B cell (primary cell): ENCODE results near the gene MAGI2. TPM values are rescaled to one million over a fixed set of nuclear protein-coding genes. Genes with fewer than 3 reads are reported as not detected.

ENCODE experiments used
- ATAC-seq: fragments of 200-7000 bp; cut with Tn5 transposase; one replicate; pipeline ENCODE4 v1.10.0; 2021; ENCODE audit warnings: low read depth, mild to moderate bottlenecking, moderate number of reproducible peaks, moderate library complexity
- CTCF ChIA-PET: fragments of 350-600 bp; sonication (Branson Sonifier 250); formaldehyde crosslinking; loops from one replicate; lab custom pipeline; 2021; ENCODE audit warnings: antibody characterized with exemption, inconsistent platforms; lab: Charles Lee
- POLR2A ChIA-PET: fragments of 350-600 bp; sonication (Branson Sonifier 250); formaldehyde crosslinking; loops from one replicate; lab custom pipeline; 2021; ENCODE audit warnings: antibody characterized with exemption; lab: Charles Lee
- DNase-seq: peaks from one replicate; pipeline ENCODE4 v3.0.0; 2013
- H2AFZ ChIP-seq: 2 replicates; pipeline ENCODE4 v1.6.1; 2012; ENCODE audit warnings: mild to moderate bottlenecking, low read depth, low read length; ENCODE audit not compliant: insufficient read depth, poor library complexity, severe bottlenecking
- H3K27ac ChIP-seq, 2 donors: 1 replicate in 1 of 2; 2 replicates in 1 of 2; pipeline ENCODE4 v1.5.1; 2012 to 2013; ENCODE audit warnings: low read length in 2 of 2, mild to moderate bottlenecking in 2 of 2, moderate library complexity in 1 of 2
- H3K27me3 ChIP-seq, 4 experiments: fragments of 200-600 bp in 1 of 4; sonication (generic) in 1 of 4; replicated peaks in 1 of 4; 1 replicate in 2 of 4; 2 replicates in 2 of 4; pipeline versions ENCODE4 v1.6.1 to v1.7.0; 2013 to 2016; ENCODE audit warnings: low read length in 3 of 4, mild to moderate bottlenecking in 2 of 4, mixed read lengths in 1 of 4, moderate library complexity in 1 of 4; ENCODE audit not compliant: insufficient read depth in 4 of 4, control insufficient read depth in 3 of 4; ENCODE audit errors: control extremely low read depth in 1 of 4
- H3K36me3 ChIP-seq, 2 experiments: replicated peaks in 1 of 2; 1 replicate in 1 of 2; 2 replicates in 1 of 2; pipeline versions ENCODE4 v1.6.1 to v1.7.1; 2013; ENCODE audit warnings: low read length in 1 of 2; ENCODE audit not compliant: insufficient read depth in 2 of 2, control insufficient read depth in 1 of 2; ENCODE audit errors: control extremely low read depth in 1 of 2, extremely low read depth in 1 of 2
- H3K4me1 ChIP-seq, 2 donors: fragments of 200-600 bp in 1 of 2; sonication (generic) in 1 of 2; 1 replicate in 1 of 2; 2 replicates in 1 of 2; pipeline versions ENCODE4 v1.5.1 to v1.6.1; 2013 to 2017; ENCODE audit warnings: low read length in 2 of 2; ENCODE audit not compliant: control insufficient read depth in 2 of 2, insufficient read depth in 2 of 2
- H3K4me2 ChIP-seq: replicated peaks from 2 replicates; pipeline ENCODE3; 2012; ENCODE audit warnings: mild to moderate bottlenecking, low read depth, low read length; ENCODE audit not compliant: poor library complexity, severe bottlenecking
- H3K4me3 ChIP-seq, 5 experiments: fragments of 200-600 bp in 1 of 5; sonication (generic) in 1 of 5; 1 replicate in 3 of 5; 2 replicates in 2 of 5; pipeline versions ENCODE4 v1.5.1 to v1.7.0; 2011 to 2016; ENCODE audit warnings: low read length in 4 of 5, mild to moderate bottlenecking in 4 of 5, low read depth in 2 of 5, control low read depth in 1 of 5, moderate library complexity in 1 of 5; ENCODE audit not compliant: insufficient read depth in 1 of 5; ENCODE audit errors: control extremely low read depth in 1 of 5, extremely low read depth in 1 of 5
- H3K79me2 ChIP-seq: fragments of 200-600 bp; sonication (generic); one replicate; pipeline ENCODE4 v1.6.0; 2016; ENCODE audit warnings: low read length; ENCODE audit not compliant: control insufficient read depth, insufficient read depth
- H3K9ac ChIP-seq: fragments of 200-600 bp; sonication (generic); 2 replicates; pipeline ENCODE4 v1.6.1; 2017; ENCODE audit warnings: mild to moderate bottlenecking, low read length, moderate library complexity
- H3K9me3 ChIP-seq, 3 donors: one replicate each; pipeline versions ENCODE4 v1.6.1 to v1.7.1; 2013; ENCODE audit warnings: low read length in 2 of 3; ENCODE audit not compliant: control insufficient read depth in 2 of 3, insufficient read depth in 1 of 3; ENCODE audit errors: control extremely low read depth in 1 of 3
- H4K20me1 ChIP-seq: 2 replicates; pipeline ENCODE4 v1.6.0; 2012; ENCODE audit warnings: mild to moderate bottlenecking, low read length; ENCODE audit not compliant: insufficient read depth, control insufficient read depth, poor library complexity, severe bottlenecking
- H3K27ac Mint-ChIP-seq: one replicate; pipeline ENCODE4 v1.8.0; 2021; ENCODE audit warnings: mixed read lengths
- H3K27me3 Mint-ChIP-seq: one replicate; pipeline ENCODE4 v1.8.0; 2021; ENCODE audit warnings: mixed read lengths
- H3K4me1 Mint-ChIP-seq: one replicate; pipeline ENCODE4 v1.8.0; 2021; ENCODE audit warnings: mixed read lengths
- H3K4me3 Mint-ChIP-seq: one replicate; pipeline ENCODE4 v1.8.0; 2021; ENCODE audit warnings: mixed read lengths
- H3K9me3 Mint-ChIP-seq: one replicate; pipeline ENCODE4 v1.8.0; 2022; ENCODE audit warnings: mixed read lengths; ENCODE audit not compliant: insufficient read depth
- EZH2 ChIP-seq: IDR thresholded peaks from 2 replicates; pipeline ENCODE4 v1.6.1; 2012; ENCODE audit warnings: borderline replicate concordance, low read depth, mild to moderate bottlenecking, moderate library complexity, low read length; ENCODE audit not compliant: insufficient read depth, poor library complexity, severe bottlenecking
- WGBS: methylation state at CpG from one replicate; pipeline ENCODE4 v1.1.5; 2013; ENCODE audit warnings: missing lambda C conversion rate; ENCODE audit not compliant: insufficient coverage; 5-methylcytosine and 5-hydroxymethylcytosine counted together
- intact Hi-C: fragments of 100-400 bp; cut with micrococcal nuclease; formaldehyde crosslinking; loops from one replicate; pipeline ENCODE4 v1.10.0; 2022
- polyA plus RNA-seq: library from polyadenylated mRNA; depleted of rRNA; stranded (reverse); fragments of >200 nt; gene quantifications from 2 replicates; pipeline ENCODE4 v1.2.3, GENCODE V29; 2012
- total RNA-seq, 2 donors: library from RNA; stranded (reverse); fragments of 120-200 nt in 1 of 2; gene quantifications; 1 replicate in 1 of 2; 2 replicates in 1 of 2; pipeline versions ENCODE4 v1.2.3 to v1.2.4, GENCODE V29; 2013 to 2022
- TF ChIP-seq, protein P1 (sequence below): fragments of 200-600 bp; IDR thresholded peaks from one replicate; pipeline ENCODE4 v1.8.0; 2022; ENCODE audit warnings: antibody characterized with exemption, mild to moderate bottlenecking

The MAGI2 gene
- total and polyA plus RNA-seq, 2 donors (not counting 1 experiment from before 2014, with no cell fraction given): 0.16 to 0.64 TPM

- no peak overlapping the region for H3K4me3 Mint-ChIP-seq
- H3K27ac Mint-ChIP-seq: no peak overlapping the region
- no peaks in the 10 kb centered on the region for H4K20me1 ChIP-seq
- H3K4me3 ChIP-seq: no peak overlapping the region
- H3K4me1 Mint-ChIP-seq: no peaks in the 10 kb centered on the region
- ChIA-PET POLR2A (no interaction called here), CTCF (no interaction called here)
- no peaks in the 10 kb centered on the region for H3K9me3 ChIP-seq
- H3K27me3 Mint-ChIP-seq: peaks cover 7% of the 10 kb centered on the region
- no peak overlapping the region for H3K9ac ChIP-seq
- no peaks in the 10 kb centered on the region for H3K27me3 ChIP-seq
- H3K4me1 ChIP-seq: no peaks in the 10 kb centered on the region
- intact Hi-C loops: no loop called here
- DNase-seq (no peak), ATAC-seq (no peak)
- H3K36me3 ChIP-seq: no peaks in the 10 kb centered on the region
- H3K4me2 ChIP-seq: no peak overlapping the region
- no peaks in the 10 kb centered on the region for H3K79me2 ChIP-seq
- no peak for TF ChIP-seq EZH2
- TF ChIP-seq, protein P1, sequence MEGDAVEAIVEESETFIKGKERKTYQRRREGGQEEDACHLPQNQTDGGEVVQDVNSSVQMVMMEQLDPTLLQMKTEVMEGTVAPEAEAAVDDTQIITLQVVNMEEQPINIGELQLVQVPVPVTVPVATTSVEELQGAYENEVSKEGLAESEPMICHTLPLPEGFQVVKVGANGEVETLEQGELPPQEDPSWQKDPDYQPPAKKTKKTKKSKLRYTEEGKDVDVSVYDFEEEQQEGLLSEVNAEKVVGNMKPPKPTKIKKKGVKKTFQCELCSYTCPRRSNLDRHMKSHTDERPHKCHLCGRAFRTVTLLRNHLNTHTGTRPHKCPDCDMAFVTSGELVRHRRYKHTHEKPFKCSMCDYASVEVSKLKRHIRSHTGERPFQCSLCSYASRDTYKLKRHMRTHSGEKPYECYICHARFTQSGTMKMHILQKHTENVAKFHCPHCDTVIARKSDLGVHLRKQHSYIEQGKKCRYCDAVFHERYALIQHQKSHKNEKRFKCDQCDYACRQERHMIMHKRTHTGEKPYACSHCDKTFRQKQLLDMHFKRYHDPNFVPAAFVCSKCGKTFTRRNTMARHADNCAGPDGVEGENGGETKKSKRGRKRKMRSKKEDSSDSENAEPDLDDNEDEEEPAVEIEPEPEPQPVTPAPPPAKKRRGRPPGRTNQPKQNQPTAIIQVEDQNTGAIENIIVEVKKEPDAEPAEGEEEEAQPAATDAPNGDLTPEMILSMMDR: no peak
- no peak overlapping the region for H2AFZ ChIP-seq
- H3K27ac ChIP-seq: no peak overlapping the region
- H3K9me3 Mint-ChIP-seq: no peaks in the 10 kb centered on the region
- 73% methylated on average over 1 of the region's 2 CpGs for WGBS
Measured at GRCh38 chr7:78134256-78134655, 1319.2 kb downstream of the MAGI2 start.

GRCh38 chr7:78130446-78131215 is 1322.8 kb downstream of the MAGI2 start:
- no peaks in the 10 kb centered on the region for H3K79me2 ChIP-seq
- intact Hi-C loops: no loop called here
- Mint-ChIP-seq H3K27me3 (peaks cover 7% of the 10 kb centered on the region), H3K4me3 (no peak overlapping the region), H3K4me1 (no peaks in the 10 kb centered on the region), H3K27ac (no peak overlapping the region), H3K9me3 (no peaks in the 10 kb centered on the region)
- WGBS: 92% methylated on average over 3 of the region's 5 CpGs
- no peak overlapping the region for H3K9ac ChIP-seq
- TF ChIP-seq, protein P1: no peak
- POLR2A ChIA-PET: no interaction called here
- H3K4me3 ChIP-seq: no peak overlapping the region
- no peaks in the 10 kb centered on the region for H4K20me1 ChIP-seq
- H2AFZ ChIP-seq: no peak overlapping the region
- DNase-seq (no peak), ATAC-seq (no peak)
- H3K36me3 ChIP-seq: no peaks in the 10 kb centered on the region
- CTCF ChIA-PET: no interaction called here
- no peaks in the 10 kb centered on the region for H3K9me3 ChIP-seq
- no peak overlapping the region for H3K27ac ChIP-seq
- no peaks in the 10 kb centered on the region for H3K27me3 ChIP-seq
- no peaks in the 10 kb centered on the region for H3K4me1 ChIP-seq
- no peak overlapping the region for H3K4me2 ChIP-seq
